ENCODE data around the gene GOLGA2. TPM values are rescaled to one million over a fixed set of nuclear protein-coding genes. Genes with fewer than 3 reads are reported as not detected.

The GOLGA2 gene
- total and polyA plus RNA-seq, 2 of the 13 experiments (the other 11 are each of a cell fraction or from before 2014, with no cell fraction given), result 45.3 to 45.8 TPM

DNA sequence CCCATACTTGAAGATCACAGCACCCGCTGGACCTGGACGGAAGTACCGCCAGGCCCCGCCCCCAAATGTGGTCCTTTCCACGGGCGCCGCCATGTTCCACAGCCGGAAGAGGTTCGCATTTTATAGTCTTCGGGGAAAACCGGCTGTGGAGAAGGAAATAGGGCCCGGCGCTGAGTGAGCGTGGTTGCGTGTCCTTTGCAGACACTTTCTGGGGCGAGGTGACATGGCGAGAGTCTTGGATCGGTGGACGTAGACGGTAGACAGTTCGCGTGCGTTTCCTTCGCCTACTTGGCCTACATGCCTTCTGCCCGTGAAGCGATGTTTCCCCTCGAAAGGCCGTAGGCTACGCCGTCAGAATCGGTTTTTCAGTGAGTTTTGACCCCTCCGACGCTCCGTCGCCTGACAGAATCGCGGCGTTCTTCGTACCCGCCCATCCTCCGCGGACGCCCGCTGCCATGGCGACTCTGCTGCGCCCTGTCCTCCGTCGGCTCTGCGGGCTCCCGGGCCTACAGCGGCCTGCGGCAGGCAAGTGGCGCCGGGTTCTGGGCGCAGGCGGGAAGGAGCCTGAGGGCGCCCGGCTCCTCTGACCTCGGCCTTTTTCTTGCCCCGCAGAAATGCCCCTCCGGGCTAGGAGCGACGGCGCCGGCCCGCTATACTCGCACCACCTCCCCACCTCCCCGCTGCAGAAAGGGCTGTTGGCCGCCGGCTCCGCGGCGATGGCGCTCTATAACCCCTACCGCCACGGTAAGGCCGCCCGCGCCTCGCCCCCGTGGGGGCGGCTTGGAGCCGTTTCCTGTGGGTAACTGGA, 46.8 kb upstream of the GOLGA2 start, which contains the start of the genes COQ4 and TRUB2 (continued):
- TF ChIP-seq, protein P1, sequence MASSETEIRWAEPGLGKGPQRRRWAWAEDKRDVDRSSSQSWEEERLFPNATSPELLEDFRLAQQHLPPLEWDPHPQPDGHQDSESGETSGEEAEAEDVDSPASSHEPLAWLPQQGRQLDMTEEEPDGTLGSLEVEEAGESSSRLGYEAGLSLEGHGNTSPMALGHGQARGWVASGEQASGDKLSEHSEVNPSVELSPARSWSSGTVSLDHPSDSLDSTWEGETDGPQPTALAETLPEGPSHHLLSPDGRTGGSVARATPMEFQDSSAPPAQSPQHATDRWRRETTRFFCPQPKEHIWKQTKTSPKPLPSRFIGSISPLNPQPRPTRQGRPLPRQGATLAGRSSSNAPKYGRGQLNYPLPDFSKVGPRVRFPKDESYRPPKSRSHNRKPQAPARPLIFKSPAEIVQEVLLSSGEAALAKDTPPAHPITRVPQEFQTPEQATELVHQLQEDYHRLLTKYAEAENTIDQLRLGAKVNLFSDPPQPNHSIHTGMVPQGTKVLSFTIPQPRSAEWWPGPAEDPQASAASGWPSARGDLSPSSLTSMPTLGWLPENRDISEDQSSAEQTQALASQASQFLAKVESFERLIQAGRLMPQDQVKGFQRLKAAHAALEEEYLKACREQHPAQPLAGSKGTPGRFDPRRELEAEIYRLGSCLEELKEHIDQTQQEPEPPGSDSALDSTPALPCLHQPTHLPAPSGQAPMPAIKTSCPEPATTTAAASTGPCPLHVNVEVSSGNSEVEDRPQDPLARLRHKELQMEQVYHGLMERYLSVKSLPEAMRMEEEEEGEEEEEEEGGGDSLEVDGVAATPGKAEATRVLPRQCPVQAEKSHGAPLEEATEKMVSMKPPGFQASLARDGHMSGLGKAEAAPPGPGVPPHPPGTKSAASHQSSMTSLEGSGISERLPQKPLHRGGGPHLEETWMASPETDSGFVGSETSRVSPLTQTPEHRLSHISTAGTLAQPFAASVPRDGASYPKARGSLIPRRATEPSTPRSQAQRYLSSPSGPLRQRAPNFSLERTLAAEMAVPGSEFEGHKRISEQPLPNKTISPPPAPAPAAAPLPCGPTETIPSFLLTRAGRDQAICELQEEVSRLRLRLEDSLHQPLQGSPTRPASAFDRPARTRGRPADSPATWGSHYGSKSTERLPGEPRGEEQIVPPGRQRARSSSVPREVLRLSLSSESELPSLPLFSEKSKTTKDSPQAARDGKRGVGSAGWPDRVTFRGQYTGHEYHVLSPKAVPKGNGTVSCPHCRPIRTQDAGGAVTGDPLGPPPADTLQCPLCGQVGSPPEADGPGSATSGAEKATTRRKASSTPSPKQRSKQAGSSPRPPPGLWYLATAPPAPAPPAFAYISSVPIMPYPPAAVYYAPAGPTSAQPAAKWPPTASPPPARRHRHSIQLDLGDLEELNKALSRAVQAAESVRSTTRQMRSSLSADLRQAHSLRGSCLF (CRISPR knock-in tag; IDR thresholded peaks at IDR 0.05; ENCODE audit: borderline replicate concordance), result no peak
- TF ChIP-seq ZNF678 (CRISPR knock-in tag; IDR thresholded peaks at IDR 0.05) (no peak), XBP1 (CRISPR knock-in tag; IDR thresholded peaks at IDR 0.05) (no peak; the same call in 1 of the 2 replicates), ZNF747 (CRISPR knock-in tag; IDR thresholded peaks at IDR 0.05; ENCODE audit: borderline replicate concordance) (peak; percentile 93; the same call in 1 of the 2 replicates), HMGA1 (CRISPR knock-in tag; conservative IDR thresholded peaks at IDR 0.05) (no peak), GATAD2A (CRISPR knock-in tag; IDR thresholded peaks at IDR 0.05) (peak; percentile 37; the same call in 1 of the 2 replicates), NONO (IDR thresholded peaks at IDR 0.05) (no peak), NONO (CRISPR knock-in tag; conservative IDR thresholded peaks at IDR 0.05) (peak; percentile 84; the same call in 1 of the 2 replicates), GTF3A (CRISPR knock-in tag; conservative IDR thresholded peaks at IDR 0.05) (0 out of 2 replicates have a peak, but pooled peaks have one; percentile 42), ZNF317 (CRISPR knock-in tag; IDR thresholded peaks at IDR 0.05) (peak; percentile 70; the same call in 1 of the 2 replicates), TRIM24 (CRISPR knock-in tag; IDR thresholded peaks at IDR 0.05) (no peak), POLR2AphosphoS5 (IDR thresholded peaks at IDR 0.05; ENCODE audit: low read depth, low read length) (peak; percentile 87), ZNF207 (IDR thresholded peaks at IDR 0.05; ENCODE audit: borderline replicate concordance) (no peak), RFXAP (CRISPR knock-in tag; IDR thresholded peaks at IDR 0.05; ENCODE audit: borderline replicate concordance) (peak; percentile 78), ZNF768 (CRISPR knock-in tag; IDR thresholded peaks at IDR 0.05) (no peak; the same call in 1 of the 2 replicates)
- TF ChIP-seq, protein P2, sequence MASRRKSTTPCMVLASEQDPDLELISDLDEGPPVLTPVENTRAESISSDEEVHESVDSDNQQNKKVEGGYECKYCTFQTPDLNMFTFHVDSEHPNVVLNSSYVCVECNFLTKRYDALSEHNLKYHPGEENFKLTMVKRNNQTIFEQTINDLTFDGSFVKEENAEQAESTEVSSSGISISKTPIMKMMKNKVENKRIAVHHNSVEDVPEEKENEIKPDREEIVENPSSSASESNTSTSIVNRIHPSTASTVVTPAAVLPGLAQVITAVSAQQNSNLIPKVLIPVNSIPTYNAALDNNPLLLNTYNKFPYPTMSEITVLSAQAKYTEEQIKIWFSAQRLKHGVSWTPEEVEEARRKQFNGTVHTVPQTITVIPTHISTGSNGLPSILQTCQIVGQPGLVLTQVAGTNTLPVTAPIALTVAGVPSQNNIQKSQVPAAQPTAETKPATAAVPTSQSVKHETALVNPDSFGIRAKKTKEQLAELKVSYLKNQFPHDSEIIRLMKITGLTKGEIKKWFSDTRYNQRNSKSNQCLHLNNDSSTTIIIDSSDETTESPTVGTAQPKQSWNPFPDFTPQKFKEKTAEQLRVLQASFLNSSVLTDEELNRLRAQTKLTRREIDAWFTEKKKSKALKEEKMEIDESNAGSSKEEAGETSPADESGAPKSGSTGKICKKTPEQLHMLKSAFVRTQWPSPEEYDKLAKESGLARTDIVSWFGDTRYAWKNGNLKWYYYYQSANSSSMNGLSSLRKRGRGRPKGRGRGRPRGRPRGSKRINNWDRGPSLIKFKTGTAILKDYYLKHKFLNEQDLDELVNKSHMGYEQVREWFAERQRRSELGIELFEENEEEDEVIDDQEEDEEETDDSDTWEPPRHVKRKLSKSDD (CRISPR knock-in tag; IDR thresholded peaks at IDR 0.05; ENCODE audit: low read depth), result no peak; the same call in 1 of the 2 replicates
- TF ChIP-seq, protein P3, sequence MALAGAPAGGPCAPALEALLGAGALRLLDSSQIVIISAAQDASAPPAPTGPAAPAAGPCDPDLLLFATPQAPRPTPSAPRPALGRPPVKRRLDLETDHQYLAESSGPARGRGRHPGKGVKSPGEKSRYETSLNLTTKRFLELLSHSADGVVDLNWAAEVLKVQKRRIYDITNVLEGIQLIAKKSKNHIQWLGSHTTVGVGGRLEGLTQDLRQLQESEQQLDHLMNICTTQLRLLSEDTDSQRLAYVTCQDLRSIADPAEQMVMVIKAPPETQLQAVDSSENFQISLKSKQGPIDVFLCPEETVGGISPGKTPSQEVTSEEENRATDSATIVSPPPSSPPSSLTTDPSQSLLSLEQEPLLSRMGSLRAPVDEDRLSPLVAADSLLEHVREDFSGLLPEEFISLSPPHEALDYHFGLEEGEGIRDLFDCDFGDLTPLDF (CRISPR knock-in tag; IDR thresholded peaks at IDR 0.05), result no peak; the same call in 1 of the 2 replicates
- TF ChIP-seq, protein P4, sequence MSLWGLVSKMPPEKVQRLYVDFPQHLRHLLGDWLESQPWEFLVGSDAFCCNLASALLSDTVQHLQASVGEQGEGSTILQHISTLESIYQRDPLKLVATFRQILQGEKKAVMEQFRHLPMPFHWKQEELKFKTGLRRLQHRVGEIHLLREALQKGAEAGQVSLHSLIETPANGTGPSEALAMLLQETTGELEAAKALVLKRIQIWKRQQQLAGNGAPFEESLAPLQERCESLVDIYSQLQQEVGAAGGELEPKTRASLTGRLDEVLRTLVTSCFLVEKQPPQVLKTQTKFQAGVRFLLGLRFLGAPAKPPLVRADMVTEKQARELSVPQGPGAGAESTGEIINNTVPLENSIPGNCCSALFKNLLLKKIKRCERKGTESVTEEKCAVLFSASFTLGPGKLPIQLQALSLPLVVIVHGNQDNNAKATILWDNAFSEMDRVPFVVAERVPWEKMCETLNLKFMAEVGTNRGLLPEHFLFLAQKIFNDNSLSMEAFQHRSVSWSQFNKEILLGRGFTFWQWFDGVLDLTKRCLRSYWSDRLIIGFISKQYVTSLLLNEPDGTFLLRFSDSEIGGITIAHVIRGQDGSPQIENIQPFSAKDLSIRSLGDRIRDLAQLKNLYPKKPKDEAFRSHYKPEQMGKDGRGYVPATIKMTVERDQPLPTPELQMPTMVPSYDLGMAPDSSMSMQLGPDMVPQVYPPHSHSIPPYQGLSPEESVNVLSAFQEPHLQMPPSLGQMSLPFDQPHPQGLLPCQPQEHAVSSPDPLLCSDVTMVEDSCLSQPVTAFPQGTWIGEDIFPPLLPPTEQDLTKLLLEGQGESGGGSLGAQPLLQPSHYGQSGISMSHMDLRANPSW (CRISPR knock-in tag; IDR thresholded peaks at IDR 0.05; ENCODE audit: borderline replicate concordance), result peak; percentile 48; the same call in 1 of the 2 replicates

All from HepG2 (cell line).